OCI-LY3 (cell line): Measurements from ENCODE around the gene RNF217.

Experiments used
- CTCF ChIP-seq: fragments of 200-600, 300-600 bp; sonication (generic); IDR thresholded peaks from 2 replicates; pipeline ENCODE4 v1.5.1; 2014; ENCODE audit warnings: antibody characterized with exemption, low read length, low read depth
- EZH2phosphoT487 ChIP-seq: fragments of 200-600 bp; shearing (Covaris generic); IDR thresholded peaks from 2 replicates; pipeline ENCODE4 v1.6.1; 2018; ENCODE audit warnings: antibody characterized with exemption, mixed run types, low read depth

GRCh38 chr6:124973780-124974179, 11.5 kb downstream of the RNF217 start:
- TF ChIP-seq CTCF = no peak
- TF ChIP-seq EZH2phosphoT487 = no peak
